Measurements from ENCODE around the gene IGF2BP2.

The IGF2BP2 gene

DNA sequence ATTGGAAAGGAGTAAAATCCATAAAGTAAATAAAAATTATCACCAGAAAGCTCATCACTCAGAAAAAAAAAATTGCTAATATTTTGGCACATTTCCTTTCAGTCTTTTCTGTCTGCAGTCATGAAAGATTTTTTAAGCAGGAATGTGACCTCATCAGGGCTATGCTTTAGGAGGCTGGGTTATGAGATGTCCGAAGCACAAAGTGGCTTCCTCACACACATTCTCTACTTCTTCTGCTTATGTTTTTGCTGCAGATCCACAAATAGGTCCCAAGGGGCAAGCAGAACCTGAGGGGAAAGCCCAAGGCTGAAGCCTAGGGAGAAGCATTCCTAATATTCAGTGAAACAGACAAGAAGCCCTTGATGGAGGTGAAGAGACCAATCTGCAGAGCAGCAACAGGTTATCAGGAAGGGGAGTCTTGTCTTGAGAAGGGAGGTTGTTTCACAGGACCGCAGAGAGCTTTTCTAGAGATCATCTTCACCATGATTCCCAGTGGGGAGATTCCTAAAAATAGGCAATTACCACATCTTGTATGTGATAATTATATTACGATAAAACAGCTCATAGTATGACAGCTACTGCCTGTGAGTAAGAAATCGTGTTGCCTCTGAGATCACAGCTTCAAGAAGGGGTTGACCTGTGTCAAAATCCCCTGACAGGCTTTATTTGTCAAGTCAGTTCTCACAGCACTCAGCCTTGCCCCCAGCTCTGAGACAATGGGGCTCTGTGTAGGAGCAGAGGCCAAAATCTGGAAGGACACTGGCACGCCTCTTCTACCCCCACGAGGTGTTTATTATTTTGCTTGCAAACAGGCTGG lies 60.5 kb downstream of the IGF2BP2 start:
- no peak for DNase-seq

DNA sequence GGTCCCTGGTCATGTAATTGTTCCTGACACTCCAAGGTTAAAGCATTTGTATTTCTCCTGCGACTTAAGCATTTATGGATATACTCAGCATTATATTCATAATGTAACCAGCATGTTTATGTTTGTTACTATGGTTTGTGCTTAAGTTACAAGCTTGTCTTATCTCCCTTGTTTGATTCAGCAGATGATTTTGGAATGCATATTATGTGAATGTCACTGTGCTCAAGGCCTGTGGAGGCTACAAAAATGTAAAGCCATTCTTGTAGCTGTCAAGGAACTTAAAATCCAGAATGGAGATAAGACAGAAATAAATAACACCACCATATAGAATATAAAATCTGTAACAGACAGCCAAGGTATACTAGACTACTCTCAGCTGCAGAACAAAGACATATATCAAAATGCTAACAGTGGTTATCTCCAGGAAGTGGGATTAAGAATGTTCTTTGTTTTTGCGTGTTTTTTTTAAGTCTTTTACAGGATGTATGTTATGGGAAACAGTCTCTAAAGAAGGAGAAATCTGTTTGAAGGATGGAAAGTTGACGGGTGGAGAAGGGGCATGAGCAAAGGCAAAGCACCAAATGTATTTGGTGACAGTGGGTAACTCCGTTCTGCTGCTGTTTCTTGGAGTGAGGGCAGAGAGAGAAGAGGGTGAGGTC lies 61.4 kb downstream of the IGF2BP2 start:
- DNase-seq: no peak

DNA sequence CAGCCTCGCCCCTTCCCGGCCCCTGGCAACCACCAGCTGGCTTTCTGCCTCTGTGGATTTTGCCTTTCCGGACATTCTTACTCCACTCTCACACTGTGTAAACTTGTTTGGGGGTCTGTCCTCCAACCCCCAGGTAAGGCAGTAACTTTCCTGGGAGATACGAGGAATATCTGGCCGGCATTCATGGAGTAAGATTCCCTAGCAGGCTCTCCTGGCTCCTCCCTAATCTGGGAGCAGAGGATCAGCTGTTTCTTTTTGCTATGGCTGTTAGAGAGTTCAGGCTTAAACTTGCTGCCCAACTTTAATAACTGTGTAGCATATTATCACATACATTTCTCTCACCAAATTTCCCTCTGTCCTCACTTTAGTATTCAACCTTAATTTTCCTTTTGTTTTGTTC lies 64.3 kb downstream of the IGF2BP2 start:
- no peak for DNase-seq

DNA sequence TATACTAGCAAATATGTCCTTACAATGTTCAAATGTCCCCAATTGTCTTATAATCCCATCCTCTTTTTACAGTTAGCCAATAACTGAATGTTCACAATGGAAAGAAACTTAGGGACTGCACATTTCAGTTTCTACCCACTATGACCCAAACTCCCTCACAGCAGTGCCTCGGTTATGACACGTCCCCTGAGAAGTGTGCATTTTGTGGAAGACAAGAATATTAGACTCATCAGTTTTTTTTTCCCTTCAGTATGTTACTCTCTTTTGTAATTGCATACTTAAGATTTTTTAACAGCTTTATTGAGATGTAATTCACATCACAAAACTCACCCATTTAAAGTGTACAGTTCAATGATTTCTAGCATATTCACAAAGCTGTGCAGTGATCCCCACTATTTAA lies 64.8 kb downstream of the IGF2BP2 start:
- DNase-seq: no peak

DNA sequence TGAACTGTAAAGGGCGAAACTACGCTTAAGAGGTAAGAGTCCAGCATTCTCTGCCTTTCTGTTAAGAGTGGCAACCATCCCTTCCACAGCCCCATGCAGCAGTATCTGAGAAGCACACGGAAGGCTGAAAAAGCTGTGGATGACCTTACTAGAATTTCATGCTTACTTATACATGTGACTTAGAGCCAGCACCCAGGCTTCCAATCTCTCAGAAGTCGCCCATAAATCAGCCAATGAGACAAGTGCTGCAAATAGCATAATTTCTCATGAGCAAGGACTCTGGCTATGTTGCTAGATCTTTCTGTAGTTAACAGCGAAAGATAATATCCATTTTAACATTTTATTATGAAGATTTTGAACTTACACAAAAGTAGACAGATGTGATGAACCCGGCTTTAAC lies 65.3 kb downstream of the IGF2BP2 start:
- no peak for DNase-seq

DNA sequence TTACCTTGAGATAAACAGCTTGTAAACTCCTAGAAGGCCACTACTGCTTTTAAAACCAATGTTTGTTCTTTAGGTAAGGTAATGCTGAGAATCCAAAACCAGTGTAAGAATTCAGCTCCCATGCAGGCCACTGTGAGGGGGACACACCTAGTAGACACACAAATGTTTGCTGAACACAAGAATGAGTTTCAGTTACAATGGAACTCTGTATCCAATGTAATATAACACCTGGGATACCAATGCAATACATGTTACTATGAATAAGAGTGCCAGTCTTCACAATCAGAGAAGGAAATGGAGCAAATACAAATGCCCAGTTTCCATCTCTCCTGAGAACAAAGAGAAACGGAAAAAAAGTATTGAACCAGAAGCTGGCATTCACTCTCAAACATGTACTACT lies 65.9 kb downstream of the IGF2BP2 start:
- no peak for DNase-seq

DNA sequence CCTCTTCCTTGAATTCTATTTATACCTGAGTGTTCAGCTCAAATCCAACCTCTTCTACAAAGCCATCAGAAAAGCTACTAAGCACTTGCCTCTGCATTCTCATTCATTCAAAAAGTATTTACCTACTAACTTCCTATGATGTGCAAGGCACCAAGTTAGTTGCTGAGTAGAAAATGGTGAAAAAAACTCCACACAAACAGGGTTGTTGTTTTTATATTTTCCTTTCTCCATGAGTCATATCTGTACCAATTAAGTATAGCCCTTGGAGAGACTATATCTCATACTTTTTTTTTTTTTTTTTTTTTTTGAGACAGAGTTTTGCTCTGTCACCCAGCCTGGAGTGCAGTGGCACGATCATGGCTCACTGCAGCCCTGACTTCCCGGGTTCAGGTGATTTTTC lies 67.7 kb downstream of the IGF2BP2 start:
- no peak for DNase-seq

DNA sequence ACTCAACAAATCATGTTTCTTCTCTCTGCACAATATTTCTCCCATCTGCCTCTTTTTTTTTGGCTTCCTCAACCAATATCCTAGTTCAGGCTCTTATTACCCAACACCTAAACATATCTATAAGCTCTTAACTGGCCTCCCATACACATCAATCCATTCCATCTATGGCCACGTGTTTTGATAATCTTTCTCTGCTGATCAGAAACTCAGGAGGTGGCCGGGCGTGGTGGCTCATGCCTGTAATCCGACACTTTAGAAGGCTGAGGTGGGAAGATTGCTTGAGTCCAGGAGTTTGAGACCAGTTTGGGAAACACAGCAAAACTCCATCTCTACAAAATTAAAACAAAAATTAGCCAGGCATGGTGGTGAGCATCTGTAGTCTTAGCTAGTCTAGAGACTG lies 68.4 kb downstream of the IGF2BP2 start:
- DNase-seq: no peak

DNA sequence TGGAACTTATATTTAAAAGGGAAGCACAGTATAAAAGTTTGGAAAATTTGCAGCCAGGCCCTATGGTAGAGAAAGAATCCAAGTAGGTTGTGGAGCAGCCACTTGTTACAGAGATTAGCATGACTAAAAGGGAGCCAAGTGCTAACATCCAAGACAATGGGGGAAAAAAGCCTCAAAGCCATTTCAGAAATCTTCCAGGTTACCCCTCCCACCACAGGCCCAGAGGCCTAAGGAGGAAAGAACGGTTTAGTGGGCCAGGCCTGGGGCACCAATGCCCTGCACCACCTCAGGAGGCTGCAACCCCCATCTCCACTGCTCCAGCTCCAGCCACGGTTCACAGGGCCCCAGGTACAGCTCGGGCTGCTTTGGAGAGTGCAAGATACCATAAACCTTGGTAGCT lies 69.9 kb downstream of the IGF2BP2 start:
- DNase-seq: no peak

DNA sequence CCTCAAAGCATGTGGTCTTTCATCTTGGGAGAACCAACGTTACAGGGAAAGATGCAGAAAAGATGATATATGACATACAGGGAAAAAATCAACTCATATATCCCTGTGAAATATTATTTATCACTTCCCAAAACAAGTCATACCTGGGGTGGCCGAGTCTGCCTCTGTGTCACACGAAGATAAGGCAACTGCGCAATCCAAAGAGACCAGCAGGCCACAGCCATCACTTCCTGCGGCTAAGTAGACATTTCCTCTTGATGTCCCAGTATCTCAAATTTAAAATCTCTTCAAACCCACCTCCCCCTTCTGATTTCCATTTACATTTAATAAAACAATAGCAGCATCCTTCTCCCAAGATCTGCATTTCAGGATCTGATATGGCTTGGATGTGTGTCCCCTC lies 71.5 kb downstream of the IGF2BP2 start:
- no peak for DNase-seq

DNA sequence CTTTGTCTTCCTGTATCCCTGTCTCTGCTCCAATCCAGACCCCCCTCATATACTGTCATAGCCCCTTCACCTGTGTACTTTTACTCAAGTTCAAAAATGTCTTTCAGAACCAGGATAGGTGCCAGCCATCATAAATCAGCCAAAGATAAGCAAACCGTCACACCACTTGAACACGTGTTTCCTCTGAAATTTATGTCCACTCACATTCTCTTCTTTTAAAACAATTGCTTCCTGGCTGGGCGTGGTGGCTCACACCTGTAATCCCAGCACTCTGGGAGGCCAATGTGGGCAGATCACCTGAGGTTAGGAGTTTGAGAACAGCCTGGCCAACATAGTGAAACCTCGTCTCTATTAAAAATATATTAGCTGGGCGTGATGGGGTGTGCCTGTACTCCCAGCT lies 74.1 kb downstream of the IGF2BP2 start:
- no peak for DNase-seq

DNA sequence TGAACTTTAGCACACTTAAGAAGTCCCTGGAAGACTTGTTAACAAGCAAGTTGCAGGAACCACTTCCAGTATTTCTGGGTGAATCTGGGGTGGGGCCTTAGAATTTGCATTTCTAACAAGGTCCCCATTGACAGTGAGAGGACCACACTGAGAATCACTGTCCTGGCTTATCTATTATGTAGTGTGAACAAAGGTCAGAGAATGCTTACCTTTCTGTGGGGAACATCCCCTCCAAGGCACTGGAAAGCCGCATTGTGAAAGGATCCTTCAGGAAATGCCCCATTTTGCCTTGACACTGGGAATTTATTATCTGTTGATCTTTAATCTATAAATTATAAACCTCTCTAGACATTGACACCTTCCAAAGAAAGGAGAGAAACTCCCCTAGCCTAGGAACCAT lies 74.8 kb downstream of the IGF2BP2 start:
- no peak for DNase-seq

DNA sequence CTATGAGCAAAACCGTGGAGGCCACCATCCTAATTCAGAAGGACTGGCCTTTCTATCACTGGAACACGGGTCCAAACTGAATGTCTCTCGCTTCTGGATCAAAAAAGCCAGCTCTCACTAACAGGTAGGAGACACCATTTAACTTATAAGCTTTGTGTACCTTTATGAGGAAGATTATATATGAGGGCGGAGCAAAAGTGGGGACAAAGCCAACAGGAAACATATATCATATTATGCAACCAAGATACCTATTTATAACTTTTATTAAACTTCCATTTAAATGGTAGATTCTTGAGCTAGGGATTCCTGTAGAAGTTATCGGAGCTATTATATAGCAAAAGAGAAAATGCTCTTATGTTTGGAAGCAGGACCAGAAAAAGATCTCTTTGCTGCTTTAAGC lies 78.4 kb downstream of the IGF2BP2 start:
- DNase-seq: no peak

DNA sequence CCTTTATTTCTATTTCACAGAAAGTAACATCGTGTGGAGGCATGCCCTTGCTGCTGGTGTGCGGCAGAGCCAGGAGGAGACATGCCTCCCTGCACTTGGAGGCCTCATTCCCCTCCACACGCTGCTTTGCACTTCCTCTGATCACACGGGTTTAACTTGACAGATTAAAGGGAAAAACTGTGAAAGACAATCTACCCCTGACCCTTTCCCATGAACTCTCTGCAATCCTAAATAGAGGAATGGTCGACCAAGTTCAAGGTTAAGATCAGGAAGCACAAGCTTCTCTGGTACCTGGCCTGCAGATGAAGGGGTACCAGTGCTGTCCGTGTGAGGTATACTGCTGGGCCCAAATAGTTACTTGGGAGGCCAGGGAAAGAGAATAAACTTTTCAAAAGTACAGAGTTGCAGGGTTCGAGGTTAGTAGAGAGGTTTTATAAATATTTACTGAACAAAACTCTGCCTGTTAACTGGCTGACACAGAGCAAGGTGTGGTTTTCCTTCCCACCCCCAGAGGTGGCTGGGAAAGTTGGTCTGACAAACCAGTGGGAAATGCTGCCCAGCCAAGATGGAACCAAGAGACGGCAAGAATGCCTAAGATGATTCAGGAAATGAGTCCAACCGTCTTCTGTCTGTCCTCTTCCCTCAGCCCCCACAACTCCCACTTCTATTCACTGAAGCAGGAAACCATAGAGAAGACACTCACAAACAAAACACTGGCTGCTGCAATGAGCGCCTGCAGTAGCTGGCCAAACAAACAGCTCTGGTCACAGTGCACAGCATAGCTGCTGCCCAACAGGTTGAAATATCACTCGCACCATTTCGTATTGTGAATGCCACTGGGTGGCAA lies 79.6 kb downstream of the IGF2BP2 start:
- DNase-seq: no peak

DNA sequence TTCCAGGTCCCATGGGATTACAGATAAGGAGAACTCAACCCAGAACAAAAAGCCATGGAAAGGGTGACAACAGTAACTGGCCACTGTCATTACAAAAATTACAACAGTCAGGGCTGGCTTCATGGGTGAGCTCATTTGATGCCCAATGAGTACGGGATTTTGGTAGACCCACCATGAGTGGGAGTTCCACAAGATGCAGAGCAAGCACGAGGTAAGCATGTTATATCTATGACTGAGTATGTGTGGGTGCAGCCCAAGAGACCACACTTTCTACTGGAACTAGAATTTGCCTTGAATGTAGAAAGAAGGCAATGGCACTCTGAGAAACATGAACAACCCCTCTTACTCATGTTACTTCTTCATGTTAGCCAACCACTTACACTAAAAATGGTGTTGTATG lies 83.3 kb downstream of the IGF2BP2 start:
- no peak for DNase-seq

DNA sequence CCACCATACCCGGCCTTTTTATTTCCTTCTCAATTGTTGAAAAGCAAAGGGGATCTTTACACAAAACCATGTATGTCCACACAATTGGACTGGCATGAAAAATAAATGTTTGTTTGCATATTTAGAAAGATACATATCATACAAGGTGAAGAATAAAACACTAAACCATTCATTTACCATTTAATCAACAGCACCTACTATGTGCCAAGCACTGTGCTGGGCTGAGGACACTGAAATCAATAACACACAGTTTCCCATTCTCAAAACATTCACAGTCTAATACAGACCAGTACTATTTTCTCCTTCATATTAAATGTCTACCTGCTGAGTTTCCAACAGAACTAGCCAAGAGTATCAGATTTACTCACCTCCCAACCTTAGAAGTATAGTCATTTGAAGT lies 84.7 kb downstream of the IGF2BP2 start:
- DNase-seq: no peak

DNA sequence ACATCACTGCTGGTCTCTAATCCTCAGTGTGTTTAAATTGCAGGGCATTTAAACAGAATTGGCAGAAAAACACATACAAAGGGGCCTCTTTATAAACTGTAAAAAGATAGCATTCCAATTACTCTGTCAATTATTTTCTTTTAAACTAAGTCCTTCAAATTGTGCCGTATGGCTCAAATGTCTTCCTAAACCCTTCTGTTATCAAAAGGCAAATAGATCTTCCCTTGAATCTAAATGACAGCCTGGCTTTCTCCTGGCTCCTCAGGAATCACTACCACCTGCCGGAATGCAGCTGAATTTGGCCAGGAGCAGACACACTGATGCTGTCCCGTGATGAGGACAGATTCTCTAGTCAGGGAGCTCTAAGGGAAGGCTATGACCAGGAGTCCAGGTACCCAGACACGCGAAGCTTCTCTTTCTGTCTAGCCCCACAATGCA lies 85.6 kb downstream of the IGF2BP2 start:
- no peak for DNase-seq

DNA sequence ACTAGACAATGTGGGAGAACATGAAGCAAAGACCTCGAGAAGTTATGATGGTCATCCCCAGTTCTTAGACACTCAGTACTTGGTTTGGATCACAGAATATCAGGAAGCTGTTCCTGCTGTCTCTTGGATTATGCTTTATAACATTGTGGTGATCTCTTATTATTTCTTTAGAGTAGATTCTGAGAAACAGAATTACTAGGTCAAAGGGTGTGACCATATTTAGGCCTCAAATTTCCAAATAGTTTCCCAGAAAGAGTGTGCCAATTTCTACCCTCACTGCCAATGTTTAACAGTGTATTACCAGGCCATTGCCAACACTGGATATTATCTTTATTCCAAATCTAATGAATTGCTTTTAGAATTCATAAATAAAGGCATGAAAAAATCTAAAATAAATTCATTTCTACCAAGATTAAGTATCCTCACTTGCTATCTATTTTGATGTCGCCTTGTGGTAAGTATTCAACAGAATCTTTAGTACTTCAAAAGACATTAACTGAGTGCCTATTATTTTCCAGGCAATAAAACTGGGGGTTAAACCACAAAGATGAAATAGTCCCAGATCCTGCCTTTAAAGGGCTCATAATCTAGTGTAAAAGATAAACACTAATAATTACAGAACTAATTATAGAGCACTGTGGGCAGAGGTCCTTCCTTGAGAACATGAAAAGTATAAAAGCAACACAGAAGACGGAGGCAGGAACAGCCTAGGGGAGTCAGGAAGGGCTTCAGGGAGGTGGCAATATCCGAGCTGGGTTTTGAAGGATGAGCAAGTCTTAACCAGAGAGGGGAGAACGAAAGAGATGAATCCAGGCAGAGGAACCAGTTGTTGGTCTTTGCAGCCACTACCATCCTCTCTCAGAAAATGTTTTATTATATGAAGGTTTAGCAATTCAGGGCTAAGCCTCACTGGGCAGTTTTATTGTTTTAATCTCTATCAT lies 86.8 kb downstream of the IGF2BP2 start:
- DNase-seq: no peak

DNA sequence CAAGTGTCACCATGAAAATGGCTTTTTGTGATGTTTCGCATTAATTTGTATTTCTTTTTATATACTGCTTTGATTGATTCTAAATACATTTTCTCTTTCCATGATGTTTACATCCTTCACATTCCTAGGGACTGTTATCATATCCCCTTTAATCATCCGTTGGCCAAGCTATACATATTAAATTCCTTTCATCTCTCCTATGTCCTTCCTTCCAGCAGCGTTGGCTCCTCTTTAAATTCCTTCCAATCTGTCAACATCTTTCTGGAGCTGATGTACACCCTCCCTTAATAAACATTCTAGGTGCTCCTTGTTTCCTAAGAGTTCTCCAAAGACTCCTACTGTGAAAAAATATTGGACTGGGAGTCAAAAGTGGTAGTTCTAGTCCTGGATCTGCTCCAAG lies 87.8 kb downstream of the IGF2BP2 start:
- DNase-seq: no peak

DNA sequence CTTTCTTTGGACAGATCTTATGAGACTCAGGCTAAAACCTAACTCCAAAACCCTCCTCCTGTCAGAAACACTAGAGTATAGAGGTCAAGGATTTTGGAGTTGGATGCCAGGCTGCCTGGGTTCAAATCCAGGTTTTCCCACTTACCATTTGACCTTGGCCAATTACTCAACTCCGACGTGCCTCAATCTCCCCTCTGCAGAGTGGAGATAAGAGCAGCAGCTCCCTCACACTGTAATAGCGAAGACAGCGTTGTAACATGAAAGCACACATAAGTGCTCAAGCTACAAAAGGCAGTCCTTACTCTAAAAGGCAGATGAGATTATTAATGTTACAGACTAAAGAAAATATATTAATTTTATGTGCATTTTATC lies 90.1 kb downstream of the IGF2BP2 start:
- DNase-seq: no peak

DNA sequence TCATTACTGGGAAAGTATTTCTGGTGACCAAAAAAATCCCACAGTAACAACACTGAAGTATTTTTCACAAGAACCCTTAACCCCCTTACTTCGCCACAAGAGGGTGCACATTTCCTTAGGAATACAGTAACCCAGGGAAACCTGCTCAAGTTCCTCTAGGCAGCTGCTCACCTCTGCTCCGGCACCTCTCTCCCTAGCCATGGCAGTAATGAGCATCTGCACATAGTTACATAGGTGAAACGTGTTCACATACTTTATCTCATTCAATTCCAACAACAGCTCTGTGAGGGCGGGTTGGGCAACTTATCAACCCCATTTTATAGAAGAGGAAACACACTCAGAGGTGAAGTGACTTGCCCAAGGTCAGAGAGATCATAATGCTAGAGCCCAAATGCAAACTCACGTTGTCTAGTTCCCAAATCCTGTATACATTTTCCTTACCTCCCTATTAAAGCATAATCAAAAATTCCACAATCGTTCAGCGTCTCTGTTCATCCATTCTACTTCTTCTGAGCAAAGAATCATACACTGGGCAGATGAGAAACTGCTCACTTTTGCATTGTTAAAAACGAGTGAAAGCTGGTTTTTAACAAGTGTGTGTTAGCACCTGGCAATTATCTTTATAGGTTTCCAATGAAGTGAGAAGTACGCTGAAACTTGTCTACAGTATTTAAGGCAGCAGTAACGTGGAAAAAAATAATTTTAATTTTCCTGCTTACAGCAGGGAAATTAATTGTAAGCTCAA lies 90.7 kb downstream of the IGF2BP2 start:
- DNase-seq: peak; percentile 19 to 20

DNA sequence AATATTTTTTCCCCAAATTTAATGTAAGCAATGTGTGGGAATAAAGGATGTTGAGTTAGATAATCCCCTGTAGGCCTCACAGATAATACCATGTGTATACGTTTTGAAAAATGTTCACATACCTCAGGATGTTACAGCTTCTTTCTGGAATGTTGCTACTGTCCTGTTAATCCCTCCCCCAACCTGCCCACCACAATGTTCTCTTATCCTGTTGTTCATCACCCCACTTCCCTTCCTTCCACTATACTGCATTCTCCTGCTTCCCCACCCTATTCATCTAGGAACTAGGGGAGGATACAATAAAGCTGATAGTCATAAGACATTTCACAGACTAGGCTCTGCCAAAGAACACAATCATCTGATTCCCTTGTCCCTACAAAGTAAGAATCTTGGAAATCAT lies 92.1 kb downstream of the IGF2BP2 start:
- DNase-seq: no peak
